ENCODE results near the gene RPP38. TPM values are rescaled to one million over a fixed set of nuclear protein-coding genes. Genes with fewer than 3 reads are reported as not detected.

Gene RPP38
- total and polyA plus RNA-seq, 10 of the 15 experiments (the other 5 are each of a cell fraction or from before 2014, with no cell fraction given) = 13.0 to 40.9 (median 27.2) TPM

DNA sequence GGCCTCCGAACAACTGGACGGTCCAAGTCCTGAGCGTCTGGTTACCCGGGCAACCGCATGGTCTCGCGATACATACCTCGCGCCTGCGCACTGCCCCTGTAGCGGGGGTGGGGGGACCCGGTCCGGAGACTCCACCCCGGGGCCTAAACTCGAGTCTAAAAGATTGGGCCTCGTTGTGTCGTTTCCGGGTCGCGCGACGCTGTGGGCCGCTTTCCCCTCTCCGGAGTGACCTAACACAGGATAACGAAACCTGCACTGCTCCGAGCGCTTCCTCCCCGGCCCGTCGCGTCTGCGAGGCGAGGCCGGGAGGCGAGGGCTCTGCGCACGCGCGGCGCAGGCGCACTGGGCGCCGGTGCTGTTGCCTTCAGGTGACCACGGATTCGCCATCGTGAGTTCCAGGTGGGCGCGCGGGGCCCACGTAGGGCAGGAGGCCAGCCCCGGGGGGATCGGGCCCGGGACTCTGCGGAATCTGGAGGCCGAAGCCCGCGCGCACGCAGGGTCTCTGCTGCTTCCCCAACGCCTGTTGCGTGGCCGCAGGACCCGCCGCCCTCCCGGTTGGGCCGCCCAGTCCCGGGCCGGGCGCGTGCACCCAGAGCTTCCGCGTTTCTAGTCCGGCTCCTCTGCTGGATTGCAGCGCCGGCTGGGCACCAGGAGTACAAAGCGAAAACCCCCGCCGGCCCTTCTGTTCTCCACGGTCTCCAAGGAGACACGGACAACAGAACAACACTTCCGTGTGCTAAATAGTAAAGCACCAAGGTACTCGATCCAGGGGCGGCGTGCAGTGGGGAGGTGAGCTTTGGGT is at the start of gene RPP38 (continued):
- TF ChIP-seq, protein P1, sequence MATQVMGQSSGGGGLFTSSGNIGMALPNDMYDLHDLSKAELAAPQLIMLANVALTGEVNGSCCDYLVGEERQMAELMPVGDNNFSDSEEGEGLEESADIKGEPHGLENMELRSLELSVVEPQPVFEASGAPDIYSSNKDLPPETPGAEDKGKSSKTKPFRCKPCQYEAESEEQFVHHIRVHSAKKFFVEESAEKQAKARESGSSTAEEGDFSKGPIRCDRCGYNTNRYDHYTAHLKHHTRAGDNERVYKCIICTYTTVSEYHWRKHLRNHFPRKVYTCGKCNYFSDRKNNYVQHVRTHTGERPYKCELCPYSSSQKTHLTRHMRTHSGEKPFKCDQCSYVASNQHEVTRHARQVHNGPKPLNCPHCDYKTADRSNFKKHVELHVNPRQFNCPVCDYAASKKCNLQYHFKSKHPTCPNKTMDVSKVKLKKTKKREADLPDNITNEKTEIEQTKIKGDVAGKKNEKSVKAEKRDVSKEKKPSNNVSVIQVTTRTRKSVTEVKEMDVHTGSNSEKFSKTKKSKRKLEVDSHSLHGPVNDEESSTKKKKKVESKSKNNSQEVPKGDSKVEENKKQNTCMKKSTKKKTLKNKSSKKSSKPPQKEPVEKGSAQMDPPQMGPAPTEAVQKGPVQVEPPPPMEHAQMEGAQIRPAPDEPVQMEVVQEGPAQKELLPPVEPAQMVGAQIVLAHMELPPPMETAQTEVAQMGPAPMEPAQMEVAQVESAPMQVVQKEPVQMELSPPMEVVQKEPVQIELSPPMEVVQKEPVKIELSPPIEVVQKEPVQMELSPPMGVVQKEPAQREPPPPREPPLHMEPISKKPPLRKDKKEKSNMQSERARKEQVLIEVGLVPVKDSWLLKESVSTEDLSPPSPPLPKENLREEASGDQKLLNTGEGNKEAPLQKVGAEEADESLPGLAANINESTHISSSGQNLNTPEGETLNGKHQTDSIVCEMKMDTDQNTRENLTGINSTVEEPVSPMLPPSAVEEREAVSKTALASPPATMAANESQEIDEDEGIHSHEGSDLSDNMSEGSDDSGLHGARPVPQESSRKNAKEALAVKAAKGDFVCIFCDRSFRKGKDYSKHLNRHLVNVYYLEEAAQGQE (IDR thresholded peaks at IDR 0.05; ENCODE audit: low read depth, low read length) = no peak
- TF ChIP-seq ZNF384 (IDR thresholded peaks at IDR 0.05; ENCODE audit: borderline replicate concordance, low read depth, low read length) (no peak), SPI1 (IDR thresholded peaks at IDR 0.05; ENCODE audit: borderline replicate concordance, insufficient read depth, low read depth, low read length) (peak; percentile 64; the same call in 1 of the 2 replicates), GABPA (IDR thresholded peaks at IDR 0.05; ENCODE audit: low read depth) (peak; percentile 65; the same call in 1 of the 2 replicates), NR2F1 (conservative IDR thresholded peaks at IDR 0.05) (peak; percentile 70), HDGF (IDR thresholded peaks at IDR 0.05) (no peak), MYC (IDR thresholded peaks at IDR 0.05; ENCODE audit: insufficient read depth, insufficient read length, insufficient replicate concordance, low read length, severe bottlenecking) (no peak), SMARCA5 (IDR thresholded peaks at IDR 0.05) (peak; percentile 80; the same call in 1 of the 2 replicates)
- TF ChIP-seq, protein P2, sequence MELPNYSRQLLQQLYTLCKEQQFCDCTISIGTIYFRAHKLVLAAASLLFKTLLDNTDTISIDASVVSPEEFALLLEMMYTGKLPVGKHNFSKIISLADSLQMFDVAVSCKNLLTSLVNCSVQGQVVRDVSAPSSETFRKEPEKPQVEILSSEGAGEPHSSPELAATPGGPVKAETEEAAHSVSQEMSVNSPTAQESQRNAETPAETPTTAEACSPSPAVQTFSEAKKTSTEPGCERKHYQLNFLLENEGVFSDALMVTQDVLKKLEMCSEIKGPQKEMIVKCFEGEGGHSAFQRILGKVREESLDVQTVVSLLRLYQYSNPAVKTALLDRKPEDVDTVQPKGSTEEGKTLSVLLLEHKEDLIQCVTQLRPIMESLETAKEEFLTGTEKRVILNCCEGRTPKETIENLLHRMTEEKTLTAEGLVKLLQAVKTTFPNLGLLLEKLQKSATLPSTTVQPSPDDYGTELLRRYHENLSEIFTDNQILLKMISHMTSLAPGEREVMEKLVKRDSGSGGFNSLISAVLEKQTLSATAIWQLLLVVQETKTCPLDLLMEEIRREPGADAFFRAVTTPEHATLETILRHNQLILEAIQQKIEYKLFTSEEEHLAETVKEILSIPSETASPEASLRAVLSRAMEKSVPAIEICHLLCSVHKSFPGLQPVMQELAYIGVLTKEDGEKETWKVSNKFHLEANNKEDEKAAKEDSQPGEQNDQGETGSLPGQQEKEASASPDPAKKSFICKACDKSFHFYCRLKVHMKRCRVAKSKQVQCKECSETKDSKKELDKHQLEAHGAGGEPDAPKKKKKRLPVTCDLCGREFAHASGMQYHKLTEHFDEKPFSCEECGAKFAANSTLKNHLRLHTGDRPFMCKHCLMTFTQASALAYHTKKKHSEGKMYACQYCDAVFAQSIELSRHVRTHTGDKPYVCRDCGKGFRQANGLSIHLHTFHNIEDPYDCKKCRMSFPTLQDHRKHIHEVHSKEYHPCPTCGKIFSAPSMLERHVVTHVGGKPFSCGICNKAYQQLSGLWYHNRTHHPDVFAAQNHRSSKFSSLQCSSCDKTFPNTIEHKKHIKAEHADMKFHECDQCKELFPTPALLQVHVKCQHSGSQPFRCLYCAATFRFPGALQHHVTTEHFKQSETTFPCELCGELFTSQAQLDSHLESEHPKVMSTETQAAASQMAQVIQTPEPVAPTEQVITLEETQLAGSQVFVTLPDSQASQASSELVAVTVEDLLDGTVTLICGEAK (IDR thresholded peaks at IDR 0.05; ENCODE audit: borderline replicate concordance) = no peak; the same call in 1 of the 2 replicates
- TF ChIP-seq, protein P3, sequence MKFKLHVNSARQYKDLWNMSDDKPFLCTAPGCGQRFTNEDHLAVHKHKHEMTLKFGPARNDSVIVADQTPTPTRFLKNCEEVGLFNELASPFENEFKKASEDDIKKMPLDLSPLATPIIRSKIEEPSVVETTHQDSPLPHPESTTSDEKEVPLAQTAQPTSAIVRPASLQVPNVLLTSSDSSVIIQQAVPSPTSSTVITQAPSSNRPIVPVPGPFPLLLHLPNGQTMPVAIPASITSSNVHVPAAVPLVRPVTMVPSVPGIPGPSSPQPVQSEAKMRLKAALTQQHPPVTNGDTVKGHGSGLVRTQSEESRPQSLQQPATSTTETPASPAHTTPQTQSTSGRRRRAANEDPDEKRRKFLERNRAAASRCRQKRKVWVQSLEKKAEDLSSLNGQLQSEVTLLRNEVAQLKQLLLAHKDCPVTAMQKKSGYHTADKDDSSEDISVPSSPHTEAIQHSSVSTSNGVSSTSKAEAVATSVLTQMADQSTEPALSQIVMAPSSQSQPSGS (IDR thresholded peaks at IDR 0.05; ENCODE audit: low read length) = no peak
- TF ChIP-seq, protein P4, sequence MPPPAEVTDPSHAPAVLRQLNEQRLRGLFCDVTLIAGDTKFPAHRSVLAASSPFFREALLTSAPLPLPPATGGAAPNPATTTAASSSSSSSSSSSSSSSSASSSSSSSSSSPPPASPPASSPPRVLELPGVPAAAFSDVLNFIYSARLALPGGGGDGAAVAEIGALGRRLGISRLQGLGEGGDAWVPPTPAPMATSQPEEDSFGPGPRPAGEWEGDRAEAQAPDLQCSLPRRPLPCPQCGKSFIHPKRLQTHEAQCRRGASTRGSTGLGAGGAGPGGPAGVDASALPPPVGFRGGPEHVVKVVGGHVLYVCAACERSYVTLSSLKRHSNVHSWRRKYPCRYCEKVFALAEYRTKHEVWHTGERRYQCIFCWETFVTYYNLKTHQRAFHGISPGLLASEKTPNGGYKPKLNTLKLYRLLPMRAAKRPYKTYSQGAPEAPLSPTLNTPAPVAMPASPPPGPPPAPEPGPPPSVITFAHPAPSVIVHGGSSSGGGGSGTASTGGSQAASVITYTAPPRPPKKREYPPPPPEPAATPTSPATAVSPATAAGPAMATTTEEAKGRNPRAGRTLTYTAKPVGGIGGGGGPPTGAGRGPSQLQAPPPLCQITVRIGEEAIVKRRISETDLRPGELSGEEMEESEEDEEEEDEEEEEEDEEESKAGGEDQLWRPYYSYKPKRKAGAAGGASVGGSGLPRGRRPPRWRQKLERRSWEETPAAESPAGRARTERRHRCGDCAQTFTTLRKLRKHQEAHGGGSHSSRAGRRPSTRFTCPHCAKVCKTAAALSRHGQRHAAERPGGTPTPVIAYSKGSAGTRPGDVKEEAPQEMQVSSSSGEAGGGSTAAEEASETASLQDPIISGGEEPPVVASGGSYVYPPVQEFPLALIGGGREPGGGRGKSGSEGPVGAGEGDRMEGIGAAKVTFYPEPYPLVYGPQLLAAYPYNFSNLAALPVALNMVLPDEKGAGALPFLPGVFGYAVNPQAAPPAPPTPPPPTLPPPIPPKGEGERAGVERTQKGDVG (CRISPR knock-in tag; IDR thresholded peaks at IDR 0.05) = no peak
- TF ChIP-seq, protein P5, sequence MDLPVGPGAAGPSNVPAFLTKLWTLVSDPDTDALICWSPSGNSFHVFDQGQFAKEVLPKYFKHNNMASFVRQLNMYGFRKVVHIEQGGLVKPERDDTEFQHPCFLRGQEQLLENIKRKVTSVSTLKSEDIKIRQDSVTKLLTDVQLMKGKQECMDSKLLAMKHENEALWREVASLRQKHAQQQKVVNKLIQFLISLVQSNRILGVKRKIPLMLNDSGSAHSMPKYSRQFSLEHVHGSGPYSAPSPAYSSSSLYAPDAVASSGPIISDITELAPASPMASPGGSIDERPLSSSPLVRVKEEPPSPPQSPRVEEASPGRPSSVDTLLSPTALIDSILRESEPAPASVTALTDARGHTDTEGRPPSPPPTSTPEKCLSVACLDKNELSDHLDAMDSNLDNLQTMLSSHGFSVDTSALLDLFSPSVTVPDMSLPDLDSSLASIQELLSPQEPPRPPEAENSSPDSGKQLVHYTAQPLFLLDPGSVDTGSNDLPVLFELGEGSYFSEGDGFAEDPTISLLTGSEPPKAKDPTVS (IDR thresholded peaks at IDR 0.05; ENCODE audit: low read depth, low read length) = no peak
- TF ChIP-seq, protein P6, sequence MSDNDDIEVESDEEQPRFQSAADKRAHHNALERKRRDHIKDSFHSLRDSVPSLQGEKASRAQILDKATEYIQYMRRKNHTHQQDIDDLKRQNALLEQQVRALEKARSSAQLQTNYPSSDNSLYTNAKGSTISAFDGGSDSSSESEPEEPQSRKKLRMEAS (IDR thresholded peaks at IDR 0.05; ENCODE audit: low read depth, low read length) = peak; percentile 75
